HepG2 (cell line): ENCODE measurements around the gene CPED1. TPM values are rescaled to one million over a fixed set of nuclear protein-coding genes. Genes with fewer than 3 reads are reported as not detected.

Experiments used
- ATAC-seq: fragments of 200-7000 bp; cut with Tn5 transposase; 3 replicates; pipeline ENCODE4 v1.9.1; 2020; ENCODE audit warnings: mild to moderate bottlenecking, moderate library complexity
- BruUV-seq: library from RNA; stranded (reverse); fragments of 400-500 nt; replicated peaks from 2 replicates; lab custom pipeline; 2021; lab: Mats Ljungman, UMichigan
- CTCF ChIA-PET: fragments of 300-600 bp; formaldehyde crosslinking; extraction: SDS; loops from one replicate; lab custom pipeline; 2021; ENCODE audit warnings: low total read pairs, inconsistent platforms, low intra/inter-chr PET ratio; lab: Yijun Ruan, JAX
- POLR2A ChIA-PET: fragments of 350-600 bp; sonication (Branson Sonifier 250); formaldehyde crosslinking; loops from one replicate; lab custom pipeline; 2020; ENCODE audit warnings: antibody characterized with exemption, inconsistent platforms; lab: Yijun Ruan, JAX
- DNase-seq: peaks from one replicate; pipeline ENCODE4 v3.0.0-alpha.2; 2015; ENCODE audit warnings: low spot score
- FAIRE-seq: peaks from 3 replicates; lab custom pipeline; 2011; peaks lifted over from hg19 to GRCh38; lab: Jason Lieb, UNC
- H2AFZ ChIP-seq: one replicate; pipeline ENCODE4 v1.6.1; 2011; ENCODE audit warnings: low read length, inconsistent platforms
- H3K27ac ChIP-seq: fragments of 300-600 bp; 3 replicates; pipeline ENCODE4 v1.8.0; 2011; ENCODE audit warnings: mixed run types, mild to moderate bottlenecking, mixed read lengths, low read length, inconsistent platforms; ENCODE audit not compliant: insufficient read depth; ENCODE audit errors: extremely low read length
- H3K27me3 ChIP-seq, 2 experiments: fragments of 200-600 bp in 1 of 2; 2 replicates in 1 of 2; 3 replicates in 1 of 2; pipeline versions ENCODE4 v1.6.0 to v1.8.0; 2011; ENCODE audit warnings: low read length in 2 of 2, mild to moderate bottlenecking in 2 of 2, moderate library complexity in 2 of 2, inconsistent platforms in 1 of 2; ENCODE audit not compliant: insufficient read depth in 2 of 2, control insufficient read depth in 1 of 2
- H3K36me3 ChIP-seq, 2 experiments: fragments of 200-600 bp in 1 of 2; replicated peaks in 1 of 2; 2 replicates in 1 of 2; 3 replicates in 1 of 2; pipeline versions ENCODE4 v1.5.1 to v1.8.0; 2011; ENCODE audit warnings: low read length in 2 of 2, inconsistent platforms in 1 of 2; ENCODE audit not compliant: insufficient read depth in 2 of 2, control insufficient read depth in 1 of 2
- H3K4me1 ChIP-seq: 2 replicates; pipeline ENCODE4 v1.5.1; 2012; ENCODE audit warnings: low read length, inconsistent platforms; ENCODE audit not compliant: insufficient read depth
- H3K4me2 ChIP-seq: 2 replicates; pipeline ENCODE4 v1.6.0; 2011; ENCODE audit warnings: low read depth, low read length, inconsistent platforms
- H3K4me3 ChIP-seq, 3 experiments: fragments of 200-600 bp in 1 of 3; sonication (generic), shearing (Covaris generic) in 1 of 3; replicated peaks in 1 of 3; 2 replicates each; pipeline ENCODE4 v1.5.1; 2011 to 2016; ENCODE audit warnings: low read length in 3 of 3, inconsistent platforms in 2 of 3, low read depth in 2 of 3, mild to moderate bottlenecking in 2 of 3, control low read depth in 1 of 3, mixed read lengths in 1 of 3; ENCODE audit not compliant: insufficient read depth in 1 of 3
- H3K79me2 ChIP-seq: one replicate; pipeline ENCODE4 v1.6.1; 2011; ENCODE audit warnings: low read length, inconsistent platforms; ENCODE audit not compliant: insufficient read depth
- H3K9ac ChIP-seq: 2 replicates; pipeline ENCODE4 v1.6.0; 2011; ENCODE audit warnings: mild to moderate bottlenecking, low read depth, low read length, inconsistent platforms; ENCODE audit not compliant: insufficient read depth
- H3K9me3 ChIP-seq: 2 replicates; pipeline ENCODE4 v1.5.1; 2012; ENCODE audit warnings: mild to moderate bottlenecking, low read length
- H4K20me1 ChIP-seq: 2 replicates; pipeline ENCODE4 v1.6.0; 2011; ENCODE audit warnings: inconsistent platforms, mild to moderate bottlenecking, low read length, moderate library complexity; ENCODE audit not compliant: insufficient read depth
- MAFK ChIP-seq, 2 experiments: IDR thresholded peaks in 1 of 2; conservative IDR thresholded peaks in 1 of 2; 2 replicates each; pipeline ENCODE4 v1.6.1; 2011; ENCODE audit warnings: improper control_type of control experiment in 2 of 2, low read length in 2 of 2
- SNAPC5 ChIP-seq: sonication (generic); formaldehyde crosslinking; IDR thresholded peaks from 2 replicates; pipeline ENCODE4 v1.8.1; 2023; ENCODE audit warnings: mild to moderate bottlenecking, missing genetic modification reagents, borderline replicate concordance
- ZNF260 ChIP-seq: sonication (generic); formaldehyde crosslinking; IDR thresholded peaks from 2 replicates; pipeline ENCODE4 v1.4.0; 2020; ENCODE audit warnings: missing genetic modification reagents, low read depth, mild to moderate bottlenecking, borderline replicate concordance
- ZNF761 ChIP-seq: sonication (generic); formaldehyde crosslinking; conservative IDR thresholded peaks from 2 replicates; pipeline ENCODE4 v1.4.0; 2020; ENCODE audit warnings: mild to moderate bottlenecking, missing genetic modification reagents
- WGBS: methylation state at CpG from one replicate; pipeline ENCODE4 v1.1.6; 2017; ENCODE audit warnings: low lambda C conversion rate; 5-methylcytosine and 5-hydroxymethylcytosine counted together
- in situ Hi-C: cut with HindIII; loops from 2 replicates; pipeline ENCODE4 v1.10.0; 2017; ENCODE audit warnings: low pct_unique_long_range_greater_than_20kb; ENCODE audit not compliant: extremely low pct_ligation_motif_present
- intact Hi-C: fragments of 100-400 bp; cut with micrococcal nuclease; formaldehyde crosslinking; loops from one replicate; pipeline ENCODE4 v1.10.0; 2022; ENCODE audit not compliant: unreplicated experiment
- polyA plus RNA-seq, 8 experiments: library from polyadenylated mRNA; depleted of rRNA in 3 of 8; stranded (reverse) in 7 of 8; unstranded in 1 of 8; fragments of >200 nt; fragmentation: Illumina TruSeq in 4 of 8; extraction: Trizol in 4 of 8; gene quantifications; 2 replicates each; pipeline versions ENCODE4 v1.2.1 to v1.2.3, GENCODE V29; 2011 to 2016; ENCODE audit warnings: low read depth in 4 of 8, missing spikeins in 1 of 8, mixed read lengths in 1 of 8; ENCODE audit not compliant: insufficient read depth in 1 of 8
- total RNA-seq, 5 experiments: library from RNA; depleted of rRNA; stranded (reverse); fragments of >200 nt; fragmentation: Illumina TruSeq; extraction: Trizol; gene quantifications; 2 replicates each; pipeline ENCODE4 v1.2.3, GENCODE V29; 2016; ENCODE audit warnings: low read depth in 1 of 5

The CPED1 gene
- total and polyA plus RNA-seq, 2 of the 13 experiments (the other 11 are each of a cell fraction or from before 2014, with no cell fraction given) = 11.5 to 27.0 TPM

- no peak for TF ChIP-seq SNAPC5
These were observed 313.8 kb downstream of the CPED1 start (continued) for GRCh38 chr7:121302214-121302745.

DNA sequence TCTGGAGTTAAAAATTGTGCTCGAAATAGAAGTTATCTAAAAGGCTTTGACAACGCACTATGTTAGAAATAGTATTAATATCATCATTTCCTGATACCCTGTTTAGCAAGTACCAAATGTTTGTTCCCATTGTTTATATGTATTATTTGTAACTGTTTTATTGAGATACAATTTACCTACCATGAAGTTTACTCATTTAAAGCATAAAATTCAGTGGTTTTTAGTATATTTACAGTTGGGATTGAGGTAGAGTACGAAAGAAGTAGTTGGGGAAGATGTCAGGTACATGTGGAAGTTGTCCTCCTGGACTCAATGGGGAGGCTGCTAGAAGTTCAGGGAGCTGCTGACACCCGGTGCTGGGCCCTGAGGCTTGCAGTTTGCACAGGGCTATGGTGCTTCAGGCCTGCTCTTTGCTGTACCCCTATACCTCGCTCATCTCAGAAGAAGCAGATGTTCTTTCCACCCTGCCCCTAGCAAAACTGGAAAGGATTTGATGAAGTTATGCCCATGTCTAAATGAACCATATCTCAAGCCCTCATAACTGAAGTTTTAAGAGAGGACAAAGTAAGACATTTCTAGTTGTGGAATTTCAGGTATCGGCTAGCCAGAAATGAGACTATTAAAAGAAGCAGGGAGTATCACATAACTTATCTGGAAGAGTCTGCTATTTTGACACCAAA lies 315.1 kb downstream of the CPED1 start:
- in situ Hi-C loops (no loop called here), intact Hi-C loops (no loop called here)
- no peak for TF ChIP-seq ZNF260 (CRISPR knock-in tag)
- DNase-seq (no peak), FAIRE-seq (no peak), ATAC-seq (no peak)
- Histone ChIP-seq H3K4me1 (no peaks in the 10 kb centered on the region), H3K4me2 (no peak overlapping the region), H4K20me1 (no peaks in the 10 kb centered on the region), H3K4me3 (no peak overlapping the region), H3K9ac (no peak overlapping the region), H3K27ac (no peak overlapping the region), H2AFZ (no peak overlapping the region), H3K9me3 (no peaks in the 10 kb centered on the region), H3K79me2 (no peaks in the 10 kb centered on the region), H3K27me3 (no peaks in the 10 kb centered on the region; a peak in 1 of 5 replicates), H3K36me3 (no peaks in the 10 kb centered on the region)
- no TSS peak for BruUV-seq
- CTCF ChIA-PET = no interaction called here
- POLR2A ChIA-PET = no interaction called here
- 38% methylated on average over 6 of the region's 6 CpGs for WGBS

DNA sequence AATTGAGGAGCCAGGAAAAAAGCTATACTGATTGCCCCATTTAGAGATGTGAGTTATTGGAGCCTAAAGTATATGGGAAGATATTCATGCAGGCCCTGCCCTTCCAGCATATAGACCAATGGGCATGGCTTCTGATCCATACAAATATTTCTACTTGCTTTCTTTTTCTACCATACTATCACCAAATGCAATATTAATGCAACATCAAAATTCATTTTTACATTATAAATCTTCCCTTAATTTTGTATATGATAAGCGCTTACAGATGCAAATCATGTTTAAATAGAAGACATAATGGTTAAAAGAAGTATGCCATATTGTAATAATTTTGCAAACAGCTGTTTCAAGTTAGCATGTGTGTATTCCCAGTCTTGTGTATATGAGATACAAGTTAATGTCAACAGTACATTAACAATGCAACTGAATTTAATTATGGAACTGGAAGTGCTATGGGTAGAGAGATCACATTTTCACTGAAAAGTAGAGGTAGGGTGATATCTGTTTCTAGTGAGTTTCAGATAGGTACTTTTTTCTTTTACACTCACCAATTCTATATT lies 315.7 kb downstream of the CPED1 start:
- BruUV-seq = no TSS peak
- no peaks in the 10 kb centered on the region for H3K79me2 ChIP-seq
- no peaks in the 10 kb centered on the region; a peak in 1 of 5 replicates for H3K27me3 ChIP-seq
- 6% methylated on average over 1 of the region's 1 CpG for WGBS
- no peak overlapping the region for H3K4me3 ChIP-seq
- 0 out of 4 replicates have a peak, but pooled peaks of 1 of the 2 experiments have one; percentile 0 for TF ChIP-seq MAFK (conservative IDR thresholded peaks at IDR 0.05 in 1 of 2, IDR thresholded peaks at IDR 0.05 in 1 of 2; ENCODE audit: low read length in 2 of 2)
- TF ChIP-seq ZNF761 (CRISPR knock-in tag) = no peak
- DNase-seq (no peak), ATAC-seq (no peak), FAIRE-seq (no peak)
- intact Hi-C loops = no loop called here
- no peak overlapping the region for H3K9ac ChIP-seq
- no peaks in the 10 kb centered on the region for H4K20me1 ChIP-seq
- no peak overlapping the region for H2AFZ ChIP-seq
- in situ Hi-C loops = no loop called here
- CTCF ChIA-PET = no interaction called here
- H3K4me2 ChIP-seq = no peak overlapping the region
- no peaks in the 10 kb centered on the region for H3K36me3 ChIP-seq
- H3K27ac ChIP-seq = no peak overlapping the region
- H3K4me1 ChIP-seq = no peaks in the 10 kb centered on the region
- H3K9me3 ChIP-seq = no peaks in the 10 kb centered on the region
- POLR2A ChIA-PET = no interaction called here
